Measurements from ENCODE around the gene POM121.
"Not testable (repeated sequence)": the region's sequence is repeated elsewhere in the genome, so short reads cannot be mapped to it uniquely, and the experiment has no call there.

POM121 gene

DNA sequence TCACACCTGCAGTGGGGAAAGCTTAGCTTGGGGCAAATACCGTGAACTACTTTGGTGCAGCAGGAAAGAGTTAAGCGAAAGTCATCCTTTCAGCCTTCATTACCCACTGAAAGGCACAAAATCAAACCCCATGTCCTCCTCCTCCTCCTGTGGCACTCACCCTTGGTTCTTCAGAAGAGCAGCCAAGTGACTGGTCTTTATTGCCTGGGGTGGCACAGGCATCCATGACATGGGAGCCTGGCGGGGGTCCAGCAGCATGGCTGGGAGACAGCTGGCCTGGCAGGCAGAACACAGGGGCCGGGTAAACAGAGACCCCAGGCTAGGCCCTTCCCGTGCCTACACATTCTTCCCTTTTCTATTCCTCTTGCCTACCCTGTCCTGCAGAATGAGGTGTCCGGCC lies 24.8 kb downstream of the POM121 start:
- DNase-seq (ENCODE audit: low read depth), result not testable (repeated sequence)

DNA sequence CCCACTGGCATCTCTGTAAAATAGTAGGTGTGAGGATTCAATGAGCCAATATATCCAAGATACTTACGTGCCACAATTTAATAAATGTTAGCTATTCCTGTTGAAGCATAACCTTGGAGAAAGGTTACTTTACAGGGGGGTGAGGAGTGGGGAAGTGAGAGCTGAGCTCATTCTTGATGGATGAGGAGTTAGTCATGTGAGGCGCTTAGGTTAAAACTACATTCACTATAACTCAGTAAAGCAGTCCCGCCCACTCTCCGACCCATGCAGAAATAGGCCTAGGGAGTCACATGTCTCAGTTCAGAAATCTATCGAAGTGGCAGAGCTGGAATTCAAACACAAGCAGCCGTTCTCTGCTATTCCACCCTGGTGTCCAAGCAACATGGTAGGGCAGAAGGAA lies 25.5 kb downstream of the POM121 start:
- not testable (repeated sequence) for DNase-seq (ENCODE audit: low read depth)

DNA sequence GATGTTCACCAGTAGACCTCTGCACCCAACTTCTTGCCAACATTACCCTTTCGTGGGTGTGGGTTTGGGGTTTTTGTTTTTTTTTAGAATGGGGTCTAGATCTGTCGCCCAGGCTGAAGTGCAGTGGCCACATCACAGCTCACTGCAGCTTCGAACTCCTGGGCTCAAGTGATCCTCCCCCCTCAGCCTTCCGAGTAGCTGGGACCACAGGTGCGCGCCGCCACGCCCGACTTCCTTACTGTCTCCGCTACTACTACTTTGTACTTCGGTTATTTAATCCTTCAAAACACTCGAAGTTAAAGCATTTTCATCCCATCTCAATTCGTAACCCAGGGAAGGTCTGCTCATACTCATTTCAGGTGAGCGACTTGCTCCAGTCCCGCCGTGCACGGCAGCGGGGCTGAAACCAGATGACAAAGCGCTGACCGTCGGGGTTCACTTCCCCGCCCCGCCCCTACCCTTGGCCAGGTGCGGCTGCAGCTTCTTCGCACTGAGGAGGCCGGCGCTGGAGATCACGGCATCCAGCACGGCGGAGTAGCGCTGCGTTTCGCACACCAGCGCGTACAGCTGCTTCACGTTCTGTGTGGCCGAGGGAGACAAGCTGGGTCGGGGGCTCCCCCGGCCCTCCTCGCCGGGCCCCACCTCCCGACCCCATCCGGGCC lies 29.1 kb downstream of the POM121 start:
- not testable (repeated sequence) for DNase-seq (ENCODE audit: low read depth)

DNA sequence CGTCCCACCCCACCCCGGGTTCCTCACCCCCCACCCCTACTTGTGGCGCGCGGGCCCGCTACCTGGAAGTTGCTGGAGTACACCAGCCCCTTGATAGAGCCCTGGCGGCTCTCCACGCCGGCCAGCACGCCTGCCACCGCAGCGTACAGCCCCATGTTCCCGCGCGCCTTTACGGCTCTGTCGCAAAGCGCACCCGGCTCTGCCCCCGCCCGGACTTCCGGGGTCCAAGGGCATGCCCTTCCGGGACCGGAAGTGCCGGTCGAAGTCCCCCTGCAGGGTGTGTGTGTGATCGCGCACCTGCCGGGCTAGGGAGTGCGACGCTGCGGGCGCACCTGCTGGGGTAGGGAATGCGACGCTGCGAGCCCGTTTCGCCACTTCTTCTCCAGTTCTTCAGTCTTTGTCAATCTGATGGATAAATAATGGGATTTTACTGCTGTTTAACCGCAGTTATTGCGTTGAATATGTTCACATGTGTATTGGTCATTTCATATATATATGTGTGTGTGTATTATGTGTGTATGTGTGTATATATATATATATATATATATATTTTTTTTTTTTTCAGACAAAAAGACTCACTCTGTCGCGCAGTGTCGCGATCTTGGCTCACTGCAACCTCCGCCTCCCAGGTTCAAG lies 29.8 kb downstream of the POM121 start:
- DNase-seq (ENCODE audit: low read depth), result not testable (repeated sequence)

DNA sequence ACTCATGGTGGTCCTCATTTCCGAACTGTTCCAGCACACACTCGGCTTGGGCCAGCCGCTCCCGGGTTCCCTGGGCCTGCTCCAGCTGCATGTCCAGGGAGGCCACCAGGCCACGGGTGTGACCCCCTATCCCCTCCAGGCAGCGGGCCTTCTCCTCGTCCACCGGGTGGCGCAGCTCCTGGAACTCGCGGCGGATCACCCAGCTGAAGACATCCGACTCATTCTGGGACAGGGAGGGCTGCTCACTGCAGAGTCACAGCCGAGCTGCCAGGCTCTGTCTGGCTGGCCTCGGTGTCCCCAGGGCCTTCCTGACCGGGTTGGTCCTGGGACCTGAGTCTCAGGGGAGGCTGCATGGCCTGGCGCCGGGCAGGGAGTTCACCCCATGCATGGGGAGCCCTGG lies 35.1 kb downstream of the POM121 start:
- not testable (repeated sequence) for DNase-seq (ENCODE audit: low read depth)

DNA sequence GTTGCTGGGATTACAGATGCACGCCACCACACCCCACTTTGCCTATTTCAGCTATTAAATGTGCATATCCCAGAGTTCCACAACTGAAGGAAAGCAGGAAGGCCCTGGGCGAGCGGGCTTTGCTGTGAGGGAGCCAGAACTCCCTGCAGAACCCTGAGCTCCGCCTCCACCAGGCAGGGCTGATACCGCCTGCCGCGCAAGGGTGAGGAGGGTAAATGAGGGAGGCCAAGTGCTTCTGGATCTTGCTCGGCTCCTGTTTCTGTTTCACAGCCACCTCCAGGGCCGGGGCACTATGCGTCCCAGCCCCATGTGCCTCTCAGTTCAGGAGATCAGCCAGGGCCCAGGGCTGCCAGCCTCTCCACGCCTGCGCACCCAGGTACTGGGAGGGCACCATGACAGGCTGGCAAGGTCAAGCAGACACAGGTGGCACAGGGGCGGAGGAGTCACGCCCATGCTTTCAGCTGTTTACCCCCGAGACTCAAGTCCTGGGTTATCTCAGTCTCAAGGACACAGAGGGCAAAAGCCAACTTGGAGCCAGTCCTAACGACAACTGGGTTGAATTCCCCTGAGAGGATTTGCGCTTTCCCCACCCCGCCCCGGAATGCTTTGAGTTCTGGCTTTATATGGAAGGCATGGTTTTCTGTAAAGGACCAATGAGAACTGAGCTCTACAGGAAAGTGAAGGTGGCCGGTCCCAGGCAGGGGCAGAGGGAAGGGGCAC lies 35.9 kb downstream of the POM121 start:
- not testable (repeated sequence) for DNase-seq (ENCODE audit: low read depth)

DNA sequence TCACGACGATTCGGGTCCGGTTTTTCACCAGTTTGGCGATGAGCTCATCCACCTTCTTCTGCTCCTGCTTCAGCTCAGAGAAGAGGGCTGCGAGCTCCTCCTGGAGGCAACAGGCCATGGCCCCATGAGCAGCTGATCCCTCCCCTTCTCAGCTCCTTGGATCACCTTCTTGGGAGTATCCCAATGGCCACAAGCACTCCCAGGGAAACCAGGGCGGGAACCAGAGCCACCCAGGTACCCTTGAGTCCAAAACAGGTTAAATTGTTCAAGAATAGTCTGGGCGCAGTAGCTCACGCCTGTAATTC lies 36.4 kb downstream of the POM121 start:
- not testable (repeated sequence) for DNase-seq (ENCODE audit: low read depth)

DNA sequence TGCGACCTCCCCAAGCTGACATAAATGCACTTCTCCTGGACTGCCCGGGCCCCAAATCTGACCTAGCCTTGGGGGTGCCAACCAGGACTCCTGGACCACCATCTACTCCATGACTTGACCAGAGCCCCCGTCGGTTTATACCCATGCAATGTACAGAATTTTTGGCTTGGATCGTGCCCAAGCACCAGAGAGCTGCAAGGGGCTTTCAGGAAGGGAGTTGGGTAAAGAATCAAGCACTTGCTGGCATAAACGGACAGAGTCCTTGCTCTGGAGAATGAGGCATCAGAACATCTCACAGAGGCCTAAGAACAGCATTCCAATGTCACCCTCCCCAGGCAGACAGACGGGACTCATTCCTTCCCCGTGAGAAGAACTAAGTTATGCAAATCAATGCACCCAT lies 38.2 kb downstream of the POM121 start:
- DNase-seq (ENCODE audit: low read depth), result not testable (repeated sequence)

DNA sequence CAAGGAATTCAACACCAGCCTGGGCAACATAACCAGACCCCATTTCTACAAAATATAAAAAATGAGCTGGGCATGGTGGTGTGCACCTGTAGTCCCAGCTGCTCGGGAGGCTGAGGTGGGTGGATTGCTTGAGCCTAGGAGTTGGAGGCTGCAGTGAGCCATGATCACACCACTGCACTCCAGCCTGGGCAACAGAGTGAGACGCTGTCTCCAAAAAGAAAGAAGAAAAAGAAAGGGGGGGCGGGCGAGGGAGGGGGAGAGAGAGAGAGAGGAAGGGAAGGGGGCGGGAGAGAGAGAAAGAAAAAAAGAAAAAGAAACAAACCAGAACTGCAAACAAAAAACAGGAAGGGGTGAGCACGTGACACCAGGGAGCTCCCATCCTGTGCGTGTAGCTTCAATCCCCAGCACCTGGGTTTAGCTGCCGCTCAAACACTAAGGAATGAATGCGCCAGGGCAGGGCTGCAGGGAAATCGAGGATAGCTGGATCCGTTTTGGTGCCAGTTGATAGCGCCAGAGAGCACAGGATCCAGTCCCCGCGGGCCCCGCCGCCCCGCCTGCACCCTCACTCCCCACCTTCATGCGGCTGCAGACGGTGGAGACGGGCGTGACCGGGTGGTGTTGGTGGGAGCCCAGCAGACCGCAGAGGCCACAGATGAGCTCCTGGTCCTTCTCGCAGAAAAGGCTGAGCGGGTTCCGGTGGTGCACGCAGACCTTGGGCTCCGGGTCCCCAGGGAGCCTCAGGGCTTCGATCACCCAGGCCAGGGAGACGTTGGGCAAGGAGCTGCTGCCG lies 40.5 kb downstream of the POM121 start:
- not testable (repeated sequence) for DNase-seq (ENCODE audit: low read depth)

DNA sequence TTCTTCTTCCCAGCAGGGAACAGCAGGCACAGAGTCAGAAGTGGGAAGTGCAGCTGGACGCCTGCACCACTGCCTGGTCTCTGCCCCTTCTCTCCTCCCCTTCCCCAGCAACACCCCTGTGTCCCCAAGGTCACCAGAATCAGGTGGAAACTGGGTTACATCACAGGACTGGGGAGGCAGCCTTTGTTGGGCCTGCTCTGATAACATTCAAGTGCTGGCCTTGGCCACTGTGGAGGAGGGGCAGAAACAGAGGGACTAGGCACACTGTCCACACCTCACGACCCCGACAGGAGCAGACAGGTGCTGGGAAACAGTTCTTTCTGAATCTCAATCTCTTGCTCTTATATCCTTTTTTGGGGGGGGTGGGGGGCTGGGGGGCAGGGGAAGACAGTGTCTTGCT lies 42.0 kb downstream of the POM121 start:
- not testable (repeated sequence) for DNase-seq (ENCODE audit: low read depth)

DNA sequence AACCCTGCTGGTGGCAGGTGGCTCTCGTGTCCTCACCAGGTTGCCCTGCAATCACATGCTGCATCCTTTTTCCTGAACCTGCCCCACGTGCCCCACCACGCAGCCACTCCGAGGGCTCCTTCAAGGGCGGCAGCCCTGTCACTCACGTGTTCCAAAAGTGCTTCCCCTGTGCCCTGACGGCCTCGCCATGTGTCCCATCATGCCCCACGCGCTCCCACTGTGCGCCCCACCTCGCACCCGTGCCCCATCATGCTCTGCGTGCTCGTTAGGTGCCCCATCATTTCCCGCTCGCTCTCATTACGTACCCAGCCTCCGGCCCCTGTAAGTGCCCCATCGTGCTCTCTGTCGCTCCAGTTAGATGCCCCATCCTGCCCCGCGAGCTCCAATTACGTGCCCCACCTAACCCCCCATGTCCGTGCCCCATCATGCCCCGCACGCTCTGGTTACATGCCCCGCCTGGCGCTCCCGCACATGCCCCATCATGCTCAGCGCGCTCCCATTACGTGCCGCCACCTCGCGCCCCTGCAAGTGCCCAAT lies 44.2 kb downstream of the POM121 start, which contains the start of gene TRIM74:
Gene TRIM74 (minus strand): TSS at position 487 of the 537 bp plus-strand sequence. CDS start 3,309 bp downstream, outside the sequence.
- DNase-seq (ENCODE audit: low read depth), result not testable (repeated sequence)

DNA sequence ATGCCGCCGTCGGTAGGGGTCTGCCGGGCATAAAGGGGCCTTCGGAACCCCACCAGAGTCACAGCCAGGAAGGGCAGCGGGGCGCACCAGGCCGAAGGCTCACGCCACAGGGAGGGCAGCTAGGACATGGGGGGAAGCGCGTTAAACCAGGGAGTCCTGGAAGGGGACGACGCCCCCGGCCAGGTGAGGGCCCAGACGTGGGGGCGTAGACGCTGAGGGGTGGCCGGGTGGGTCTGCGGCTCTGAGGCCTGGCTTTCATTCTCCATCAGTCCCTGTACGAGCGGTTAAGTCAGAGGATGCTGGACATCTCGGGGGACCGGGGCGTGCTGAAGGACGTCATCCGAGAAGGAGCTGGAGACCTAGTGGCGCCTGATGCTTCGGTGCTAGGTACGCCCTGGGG lies 44.8 kb downstream of the POM121 start:
- not testable (repeated sequence) for DNase-seq (ENCODE audit: low read depth)

DNA sequence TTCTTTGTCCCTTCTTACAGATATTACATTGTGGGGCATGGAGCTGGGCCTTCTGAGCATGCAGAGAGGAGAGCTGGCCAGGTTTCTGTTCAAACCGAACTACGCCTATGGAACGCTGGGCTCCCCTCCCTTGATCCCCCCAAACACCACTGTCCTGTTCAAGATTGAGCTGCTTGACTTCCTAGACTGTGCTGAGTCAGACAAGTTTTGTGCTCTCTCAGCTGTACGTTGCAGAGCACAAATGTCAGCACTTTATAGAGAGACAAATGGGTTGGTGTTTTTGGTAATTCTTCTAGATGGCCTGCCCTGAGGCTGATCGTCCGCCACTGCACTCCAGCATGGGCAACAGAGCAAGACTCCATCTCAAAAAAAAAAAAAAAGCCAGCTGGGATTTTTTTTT lies 46.6 kb downstream of the POM121 start:
- DNase-seq (ENCODE audit: low read depth), result not testable (repeated sequence)

DNA sequence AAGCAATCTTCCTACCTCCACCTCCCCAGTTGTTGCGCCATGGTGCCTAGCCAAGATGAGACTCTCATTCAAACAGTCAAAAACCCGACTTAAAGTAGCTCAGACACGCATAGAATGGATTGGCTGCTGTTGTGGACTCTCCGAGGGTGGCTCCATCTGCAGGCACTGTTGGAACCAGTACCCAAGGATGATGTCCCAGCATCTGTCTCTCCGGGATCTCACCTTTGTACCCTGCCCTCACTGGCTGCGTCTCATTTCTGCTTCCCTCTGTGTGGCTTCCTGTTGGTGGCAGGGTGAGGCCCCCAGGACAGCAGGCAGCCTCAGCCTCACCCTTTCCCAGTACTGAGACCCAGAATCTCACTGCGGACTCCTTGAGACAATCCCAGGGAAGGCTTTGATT lies 49.9 kb downstream of the POM121 start:
- not testable (repeated sequence) for DNase-seq (ENCODE audit: low read depth)

DNA sequence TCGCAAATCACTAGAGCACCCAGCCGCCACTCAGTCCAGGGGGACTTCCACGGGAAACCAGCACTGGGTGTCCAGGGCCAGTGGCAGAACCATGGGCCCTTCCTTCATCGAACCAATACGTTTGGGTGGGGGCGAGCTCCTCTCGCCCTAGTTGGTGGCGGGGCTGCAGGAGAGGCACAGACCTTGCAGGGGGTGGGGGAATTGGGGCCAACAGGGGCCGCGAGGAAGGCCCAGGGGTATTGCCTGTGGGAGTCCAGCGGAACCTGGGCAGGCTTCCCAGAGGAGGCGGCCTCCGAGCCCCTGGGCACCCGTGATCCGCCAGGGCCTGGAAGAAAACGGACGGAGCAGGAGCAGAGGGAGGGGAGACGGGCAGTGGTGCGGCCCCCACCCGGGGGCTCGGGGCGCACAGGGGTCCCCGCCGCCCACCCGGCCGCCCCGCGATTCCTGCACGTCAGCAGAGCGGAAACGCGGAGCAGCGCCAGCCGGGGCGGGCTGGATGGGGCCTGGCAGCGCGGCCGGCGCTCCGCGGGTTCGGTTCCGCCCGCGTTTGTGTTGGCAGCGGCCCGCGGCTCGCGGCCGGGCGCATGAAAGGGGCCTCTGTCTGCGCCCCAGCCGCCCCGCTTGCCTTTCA lies 50.9 kb downstream of the POM121 start:
- DNase-seq (ENCODE audit: low read depth), result not testable (repeated sequence)

DNA sequence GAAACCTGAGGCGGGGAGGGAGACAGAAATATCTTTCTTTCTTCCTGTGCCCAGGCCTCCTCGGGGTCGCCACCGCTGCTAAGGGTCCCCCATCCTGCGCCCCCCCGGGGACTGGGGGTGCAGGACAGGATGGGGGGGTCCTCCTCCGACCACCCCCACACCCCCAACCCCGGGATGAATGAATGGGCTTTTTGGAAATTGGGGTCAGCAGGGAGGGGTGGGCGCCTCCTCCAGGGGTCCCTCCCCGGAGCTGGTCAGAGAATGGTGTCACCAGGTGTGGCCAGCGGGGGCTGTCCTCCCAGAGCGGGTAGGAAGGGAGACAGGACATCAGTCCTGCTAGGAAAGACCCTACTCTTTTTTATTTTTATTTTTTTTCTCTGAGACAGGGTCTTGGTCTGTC lies 51.5 kb downstream of the POM121 start:
- not testable (repeated sequence) for DNase-seq (ENCODE audit: low read depth)

DNA sequence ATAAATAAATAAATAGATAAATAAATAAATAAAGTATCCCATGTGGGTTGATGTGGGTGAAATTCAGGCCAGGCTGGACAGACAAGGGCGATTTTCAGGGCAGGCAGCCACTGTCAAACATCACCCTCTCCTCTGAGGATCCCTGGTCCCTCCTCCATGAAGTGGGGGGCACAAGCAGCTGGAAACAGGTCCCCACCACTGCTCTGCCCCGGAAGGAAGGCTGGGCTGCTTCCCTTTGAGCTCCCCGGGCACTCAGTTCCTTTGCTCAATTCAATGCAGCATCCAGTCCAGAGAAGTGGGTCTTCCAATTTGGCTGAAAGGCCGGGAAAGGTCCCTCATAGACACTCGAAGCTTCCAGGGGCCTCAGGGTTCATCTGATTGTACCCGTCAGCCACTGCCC lies 55.5 kb downstream of the POM121 start:
- not testable (repeated sequence) for DNase-seq (ENCODE audit: low read depth)

DNA sequence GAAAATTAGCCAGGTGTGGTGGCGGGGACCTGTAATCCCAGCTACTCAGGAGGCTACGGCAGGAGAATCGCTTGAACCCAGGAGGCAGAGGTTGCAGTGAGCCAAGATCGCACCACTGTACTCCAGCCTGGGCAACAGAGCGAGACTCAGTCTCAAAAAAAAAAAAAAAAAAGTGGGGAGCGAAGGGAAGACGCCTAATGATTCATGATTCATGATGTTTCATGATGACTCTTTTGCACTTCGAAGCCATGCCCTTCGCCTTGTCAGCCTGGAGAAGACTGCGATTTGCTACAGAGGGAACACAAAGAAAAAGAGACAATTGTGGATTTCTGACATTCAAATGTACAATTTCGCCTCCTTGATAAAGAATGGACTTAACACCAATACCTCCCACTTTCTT lies 57.2 kb downstream of the POM121 start:
- not testable (repeated sequence) for DNase-seq (ENCODE audit: low read depth)

DNA sequence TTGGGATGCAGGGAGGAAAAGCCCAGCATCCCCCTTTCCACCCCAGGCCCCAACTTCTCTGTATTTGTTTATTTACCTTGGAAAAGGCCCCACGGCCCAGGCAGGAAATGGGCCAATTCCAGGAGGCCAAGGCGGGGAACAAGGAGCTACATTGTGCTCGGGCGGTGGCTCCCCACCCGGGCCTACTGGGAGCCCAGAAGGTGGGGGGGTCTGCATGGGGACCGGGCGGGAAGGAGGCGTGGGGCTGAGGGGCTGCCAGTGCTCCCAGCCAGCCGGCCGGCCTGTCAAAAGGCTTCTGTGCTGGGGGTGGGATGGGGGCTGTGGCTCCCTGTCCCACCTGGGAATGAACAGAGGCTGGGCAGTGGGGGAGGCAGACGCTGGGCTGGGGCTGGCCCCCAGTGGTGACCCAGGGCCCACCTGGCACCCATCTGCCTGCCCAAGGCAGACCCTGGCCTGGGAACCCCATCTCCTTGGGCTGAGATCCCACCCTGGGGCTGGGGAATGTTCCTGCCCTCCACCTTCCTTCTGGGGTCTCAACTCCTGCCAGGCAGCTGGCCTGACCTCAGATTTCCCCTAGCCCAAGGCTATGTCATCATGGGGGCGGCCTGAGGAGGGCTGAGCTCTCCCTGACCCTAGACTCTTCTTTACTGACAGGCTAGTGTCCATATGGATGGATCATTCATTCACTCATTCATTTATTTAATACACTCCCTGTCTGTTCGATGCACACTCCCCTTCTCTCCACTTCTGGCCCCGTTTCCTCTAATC lies 65.4 kb downstream of the POM121 start:
- DNase-seq (ENCODE audit: low read depth), result not testable (repeated sequence)

DNA sequence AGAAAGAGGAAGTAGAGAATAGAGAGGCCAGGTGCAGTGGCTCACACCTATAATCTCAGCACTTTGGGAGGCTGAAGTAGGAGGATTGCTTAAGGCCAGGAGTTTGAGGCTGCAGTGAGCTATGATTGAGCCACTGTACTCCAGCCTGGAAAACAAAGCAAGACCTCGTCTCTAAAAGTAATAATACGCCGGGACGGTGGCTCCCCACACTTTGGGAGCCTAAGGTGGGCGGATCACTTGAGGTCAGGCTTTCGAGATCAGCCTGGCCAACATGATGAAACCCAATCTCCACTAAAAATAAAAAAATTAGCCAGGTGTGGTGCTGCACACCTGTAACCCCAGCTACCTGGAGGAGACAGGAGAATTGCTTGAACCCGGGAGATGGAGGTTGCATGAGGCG lies 70.6 kb downstream of the POM121 start:
- DNase-seq (ENCODE audit: low read depth), result not testable (repeated sequence)

DNA sequence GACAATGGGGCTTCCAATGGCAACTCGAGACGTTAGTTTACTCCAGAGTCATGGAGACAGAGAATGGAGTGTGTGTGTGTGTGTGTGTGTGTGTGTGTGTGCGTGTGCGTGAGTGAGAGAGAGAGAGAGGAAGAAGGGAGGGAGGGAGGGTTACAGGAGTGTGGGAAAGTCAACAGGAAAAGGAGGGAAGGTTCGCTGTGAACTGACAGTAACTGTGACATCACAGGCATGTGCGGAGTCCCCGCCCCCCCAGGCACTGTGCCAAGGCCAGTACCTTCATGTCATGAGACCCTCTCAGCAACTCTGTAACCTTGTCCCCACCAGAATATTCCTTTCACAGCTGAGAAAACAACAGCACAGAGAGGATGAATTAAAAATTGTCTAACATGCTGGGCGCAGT lies 72.6 kb downstream of the POM121 start:
- not testable (repeated sequence) for DNase-seq (ENCODE audit: low read depth)
